Occipital lobe (tissue), 2 donors: ENCODE measurements around the gene GBE1. TPM values are rescaled to one million over a fixed set of nuclear protein-coding genes. Genes with fewer than 3 reads are reported as not detected.

Source experiments
- DNase-seq: peaks from one replicate; lab custom pipeline; 2025; lab: John Stamatoyannopoulos, UW
- total RNA-seq: library from RNA; depleted of rRNA; stranded (reverse); fragments of >200 nt; gene quantifications from one replicate; pipeline ENCODE4 v1.2.3, GENCODE V29; 2014

GBE1 gene
- total RNA-seq, 1 donor from 2014 or later, result 21.1 TPM

GRCh38 chr3:81472600-81473362, 288.7 kb downstream of the GBE1 start:
- no peak for DNase-seq

GRCh38 chr3:81470524-81471278, 290.7 kb downstream of the GBE1 start:
- no peak for DNase-seq

GRCh38 chr3:81468391-81468790, 293.1 kb downstream of the GBE1 start:
- no peak for DNase-seq

DNA sequence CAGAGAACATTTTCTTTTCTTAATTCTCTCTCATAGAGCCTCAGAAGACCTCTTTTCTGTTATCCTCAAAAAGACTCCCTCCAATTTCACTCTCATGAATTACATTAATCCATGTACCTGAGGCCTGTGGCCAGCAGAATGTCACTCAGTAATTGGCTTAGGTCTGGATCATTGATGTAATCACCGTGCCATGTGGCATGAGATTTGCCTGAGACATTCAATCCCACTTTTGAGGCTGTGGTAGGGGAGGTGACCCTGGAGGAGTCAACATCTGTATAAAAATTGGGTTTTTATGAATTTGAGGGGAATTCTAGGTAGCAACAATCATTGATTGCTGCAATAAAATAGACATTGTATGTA, 295.3 kb downstream of the GBE1 start:
- DNase-seq, result no peak

DNA sequence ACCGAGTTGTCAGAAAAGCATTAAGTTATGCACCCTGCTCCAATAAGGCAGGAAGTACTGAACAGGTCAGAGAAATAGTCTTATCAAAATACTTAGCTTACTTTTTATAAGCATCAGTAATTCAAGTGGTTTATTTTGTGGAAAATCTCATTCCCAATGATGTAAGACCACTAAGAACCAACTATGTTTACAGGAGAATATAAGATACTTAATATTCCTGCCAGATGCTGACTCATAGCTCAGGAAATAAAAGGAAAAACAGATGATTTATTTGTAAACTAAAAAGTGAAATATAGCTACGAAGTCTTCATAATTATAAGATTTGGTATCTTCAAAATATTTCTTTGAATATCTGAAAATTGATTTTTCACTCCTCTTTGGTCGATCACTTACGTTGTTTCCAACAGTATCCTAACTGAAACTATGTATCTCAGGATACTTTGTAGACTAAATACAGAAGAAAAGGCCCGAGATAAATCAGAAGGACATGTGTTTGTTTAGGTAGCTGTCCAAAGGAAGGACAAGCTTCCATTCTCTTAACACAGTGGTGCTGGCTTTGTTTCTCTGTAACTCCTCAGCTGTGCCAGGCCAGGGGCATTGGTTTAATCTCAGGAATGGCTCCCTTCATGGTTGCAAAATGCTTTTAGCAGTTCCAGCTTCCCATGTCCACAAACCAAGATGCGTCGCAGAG, 295.8 kb downstream of the GBE1 start:
- no peak for DNase-seq

DNA sequence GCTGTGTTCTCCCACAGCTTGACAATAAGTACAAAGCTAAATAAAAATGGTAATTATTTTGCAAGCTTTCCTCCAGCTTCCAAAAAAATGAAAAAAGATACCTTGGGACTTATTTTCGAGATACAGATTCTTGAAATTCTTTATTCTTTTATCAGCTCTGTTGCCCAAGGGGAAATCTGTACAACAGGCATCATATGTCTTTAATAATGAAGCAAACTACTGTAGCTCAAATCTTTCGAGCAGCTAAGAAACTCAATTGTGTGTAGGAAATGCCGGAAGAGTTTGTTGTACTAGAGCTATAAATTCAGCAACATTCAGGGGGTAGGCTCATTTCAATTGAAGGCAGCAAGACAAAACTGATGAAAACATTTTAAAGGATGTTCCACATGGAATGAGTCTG, 297.7 kb downstream of the GBE1 start:
- DNase-seq, result no peak

DNA sequence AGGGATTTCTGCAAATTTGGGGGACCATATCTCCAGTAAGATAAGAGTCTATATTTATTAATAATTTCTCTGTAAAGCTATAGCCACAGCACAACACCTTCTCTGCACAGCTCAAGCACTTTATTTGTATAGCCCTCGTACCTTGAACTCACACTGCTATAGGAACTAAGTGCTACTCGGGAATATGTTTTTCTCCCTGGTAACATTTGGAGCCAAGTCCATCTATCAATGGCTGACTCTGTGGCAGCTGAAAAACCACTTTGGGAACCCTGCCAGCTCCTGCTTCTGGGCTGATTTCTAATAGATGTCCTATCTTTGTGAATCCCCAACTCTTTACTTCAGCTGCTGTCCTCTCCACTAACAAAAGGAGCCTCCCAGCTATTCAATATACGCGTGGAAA, 298.5 kb downstream of the GBE1 start:
- DNase-seq, result no peak

- no peak for DNase-seq
Measured at GRCh38 chr3:81459733-81460132, 301.7 kb downstream of the GBE1 start.

DNA sequence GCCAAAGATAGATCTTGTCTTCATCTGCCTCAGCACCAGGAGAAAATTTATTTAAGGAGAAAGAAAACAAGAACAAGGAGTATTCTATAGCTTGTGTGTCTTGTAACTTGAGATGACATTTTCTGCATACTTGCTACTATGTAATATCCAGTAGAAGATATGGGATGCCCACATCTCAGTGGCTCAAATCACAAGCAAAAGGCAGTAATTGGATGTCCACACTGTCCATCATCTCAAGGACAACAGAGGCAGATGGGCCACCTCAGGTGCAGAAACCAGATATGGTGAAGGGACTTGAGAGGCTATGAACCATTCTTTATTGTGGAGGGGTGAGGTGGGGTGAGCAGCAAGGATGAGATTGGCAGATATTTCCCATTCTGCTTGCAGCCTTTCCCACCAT, 309.0 kb downstream of the GBE1 start:
- DNase-seq, result no peak

- DNase-seq, result no peak
Measured at GRCh38 chr3:81451611-81452010, 309.8 kb downstream of the GBE1 start.

GRCh38 chr3:81451140-81451539, 310.3 kb downstream of the GBE1 start:
- no peak for DNase-seq

GRCh38 chr3:81446806-81447205, 314.6 kb downstream of the GBE1 start:
- DNase-seq, result no peak

DNA sequence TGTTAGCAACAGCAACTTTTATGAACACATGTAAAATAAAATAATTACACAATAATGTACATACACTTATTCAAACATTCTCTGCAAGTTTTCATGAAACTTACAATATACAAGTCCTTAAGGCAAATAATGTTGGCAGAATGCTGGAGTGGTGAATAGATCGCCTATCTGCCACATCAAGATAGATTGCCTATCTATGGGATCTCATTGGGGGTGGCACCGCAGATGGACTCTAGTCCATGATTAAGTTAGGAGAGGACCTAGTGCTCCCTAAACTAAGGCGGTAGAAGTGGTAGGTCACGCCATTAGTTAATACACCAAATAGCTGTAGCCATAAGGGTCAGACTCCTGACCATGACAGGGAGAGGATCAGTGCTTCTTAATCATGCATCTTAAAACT, 315.7 kb downstream of the GBE1 start:
- DNase-seq, result no peak

DNA sequence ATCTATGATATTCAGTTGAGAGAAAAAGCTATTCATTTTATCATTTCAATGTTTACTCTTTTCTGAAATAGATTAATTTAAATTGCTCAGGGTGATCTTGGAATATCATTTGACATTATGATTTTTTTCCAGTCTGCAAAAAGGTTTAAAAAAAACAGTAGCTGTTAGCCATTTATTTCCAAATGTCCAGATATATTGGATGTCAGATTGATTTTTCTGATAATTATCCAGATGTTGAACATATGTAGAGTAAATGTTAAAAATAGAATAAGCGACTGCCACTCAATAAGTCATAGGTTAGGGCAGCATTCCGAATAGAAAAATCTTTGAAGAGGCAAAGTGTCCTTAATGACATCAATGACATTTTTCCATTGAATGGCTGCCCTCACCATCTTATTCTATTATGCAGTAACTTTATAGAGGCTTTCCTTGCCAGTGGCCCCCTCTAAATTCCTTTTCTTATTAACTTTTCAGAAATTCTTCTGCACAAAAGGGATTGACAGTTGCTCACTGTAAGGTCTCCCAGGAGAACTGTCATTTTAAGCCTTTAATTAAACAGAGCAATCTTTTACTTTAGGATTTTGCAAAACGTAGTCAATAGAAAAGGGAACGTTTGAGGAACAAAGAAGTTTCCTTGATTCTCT, 316.5 kb downstream of the GBE1 start:
- DNase-seq, result no peak

- DNase-seq, result no peak
Measured at GRCh38 chr3:81443958-81444357, 317.5 kb downstream of the GBE1 start.

- no peak for DNase-seq
Measured at GRCh38 chr3:81443457-81443782, 318.0 kb downstream of the GBE1 start.

DNA sequence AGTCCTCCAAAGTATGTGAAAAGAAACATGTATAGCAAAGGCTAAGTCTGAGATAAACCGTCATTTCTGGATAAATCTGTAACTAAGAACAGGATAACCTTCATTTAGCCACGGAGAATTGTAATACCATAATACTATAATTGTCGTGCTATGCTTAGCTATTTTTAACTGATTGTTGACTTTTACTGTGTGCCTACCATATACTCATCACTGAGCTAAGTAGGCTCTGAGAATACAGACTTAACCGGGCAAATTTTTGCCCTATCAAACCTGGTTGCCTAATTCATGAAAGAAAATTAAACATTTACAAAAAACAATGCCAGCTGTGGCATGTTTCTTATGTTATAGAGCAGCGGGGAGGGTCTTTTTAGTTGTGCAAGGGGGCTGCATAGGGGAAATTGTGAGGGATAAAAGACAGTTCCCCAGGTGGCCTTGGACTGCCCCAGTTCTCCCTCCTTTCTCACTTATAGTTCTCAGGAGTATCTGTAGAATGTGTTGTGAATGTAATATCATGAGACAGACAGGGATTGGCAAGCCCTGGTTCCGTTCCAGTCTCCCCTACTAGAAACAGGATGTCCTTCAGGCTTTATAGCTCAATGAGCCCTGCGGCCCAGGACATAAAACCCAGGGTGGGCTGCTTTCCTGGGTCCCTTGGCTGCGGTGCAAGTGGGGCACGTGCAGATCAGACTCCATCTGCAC, 318.5 kb downstream of the GBE1 start:
- no peak for DNase-seq

DNA sequence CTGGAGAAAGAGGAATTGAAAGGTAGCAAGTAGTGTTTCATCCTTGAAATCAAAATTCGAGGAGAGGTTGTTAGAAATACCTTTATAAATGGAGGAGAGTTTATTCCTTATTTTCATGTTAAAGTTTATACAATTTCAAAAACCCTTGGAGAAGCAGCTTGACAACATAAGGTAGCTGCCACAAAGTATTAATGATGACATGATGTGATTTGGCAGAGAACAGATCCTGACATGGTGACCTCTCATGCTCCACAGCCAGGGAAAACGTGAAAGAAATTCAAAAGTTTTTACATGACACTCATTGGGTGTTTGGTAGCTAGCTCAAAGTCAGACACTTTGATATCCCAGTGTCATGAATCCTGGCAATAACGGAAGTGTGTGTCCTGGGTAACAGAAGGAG, 320.8 kb downstream of the GBE1 start:
- no peak for DNase-seq
